GM23248 (cell line): Measurements from ENCODE around the gene ZNF285. TPM values are rescaled to one million over a fixed set of nuclear protein-coding genes. Genes with fewer than 3 reads are reported as not detected.
"Not testable (repeated sequence)": the region's sequence is repeated elsewhere in the genome, so short reads cannot be mapped to it uniquely, and the experiment has no call there.

Source experiments
- DNase-seq: peaks from one replicate; pipeline ENCODE4 v3.0.0-alpha.2; 2015
- H2AFZ ChIP-seq: fragments of 200-600 bp; sonication (generic); 2 replicates; pipeline ENCODE4 v1.6.1; 2016; ENCODE audit warnings: antibody characterized with exemption
- H3F3A ChIP-seq: fragments of 200-600 bp; sonication (generic); 2 replicates; pipeline ENCODE4 v1.6.1; 2016; ENCODE audit warnings: mild to moderate bottlenecking, antibody characterized with exemption, mixed run types; ENCODE audit not compliant: insufficient read depth
- H3K27ac ChIP-seq: fragments of 200-600 bp; sonication (generic); 2 replicates; pipeline ENCODE4 v1.5.1; 2016; ENCODE audit warnings: mild to moderate bottlenecking
- H3K27me3 ChIP-seq: fragments of 200-600 bp; sonication (generic); replicated peaks from 2 replicates; pipeline ENCODE4 v1.6.1; 2016; ENCODE audit warnings: mild to moderate bottlenecking; ENCODE audit not compliant: insufficient read depth
- H3K36me3 ChIP-seq: fragments of 200-600 bp; sonication (generic); 2 replicates; pipeline ENCODE4 v1.6.1; 2016; ENCODE audit warnings: low read depth, mild to moderate bottlenecking
- H3K4me1 ChIP-seq: fragments of 200-600 bp; sonication (generic); 2 replicates; pipeline ENCODE4 v1.6.1; 2016; ENCODE audit warnings: mild to moderate bottlenecking; ENCODE audit not compliant: insufficient read depth
- H3K4me2 ChIP-seq: fragments of 200-600 bp; sonication (generic); one replicate; pipeline ENCODE4 v1.6.1; 2016; ENCODE audit warnings: mild to moderate bottlenecking; ENCODE audit not compliant: unreplicated experiment
- H3K4me3 ChIP-seq: fragments of 200-600 bp; sonication (generic); 2 replicates; pipeline ENCODE4 v1.5.1; 2016; ENCODE audit warnings: mild to moderate bottlenecking
- H3K79me2 ChIP-seq: fragments of 200-600 bp; sonication (generic); 2 replicates; pipeline ENCODE4 v1.6.1; 2016; ENCODE audit warnings: mild to moderate bottlenecking; ENCODE audit not compliant: insufficient read depth
- H3K9ac ChIP-seq: fragments of 200-600 bp; sonication (generic); 2 replicates; pipeline ENCODE4 v1.6.1; 2016; ENCODE audit warnings: mild to moderate bottlenecking
- H3K9me2 ChIP-seq: fragments of 200-600 bp; sonication (generic); 2 replicates; pipeline ENCODE4 v1.6.1; 2016; ENCODE audit warnings: mixed run types, mild to moderate bottlenecking, moderate library complexity; ENCODE audit not compliant: insufficient read depth
- H3K9me3 ChIP-seq: fragments of 200-600 bp; sonication (generic); one replicate; pipeline ENCODE4 v1.6.1; 2017; ENCODE audit warnings: low read depth
- H4K20me1 ChIP-seq: fragments of 200-600 bp; sonication (generic); 2 replicates; pipeline ENCODE4 v1.6.0; 2016; ENCODE audit not compliant: insufficient read depth
- EZH2 ChIP-seq: fragments of 200-600 bp; sonication (generic); IDR thresholded peaks from 2 replicates; pipeline ENCODE4 v1.6.1; 2018; ENCODE audit warnings: antibody characterized with exemption, mild to moderate bottlenecking; ENCODE audit not compliant: insufficient read depth, poor library complexity, severe bottlenecking
- EZH2phosphoT487 ChIP-seq: fragments of 200-600 bp; sonication (generic); IDR thresholded peaks from 2 replicates; pipeline ENCODE4 v1.6.1; 2018; ENCODE audit warnings: antibody characterized with exemption, moderate library complexity, mild to moderate bottlenecking, low read depth; ENCODE audit not compliant: insufficient read depth
- WGBS, 2 experiments: methylation state at CpG; one replicate each; pipeline ENCODE4 v1.1.6; 2015 to 2017; ENCODE audit warnings: low lambda C conversion rate in 2 of 2, low coverage in 1 of 2; ENCODE audit errors: missing lambda C conversion rate in 2 of 2; 5-methylcytosine and 5-hydroxymethylcytosine counted together
- in situ Hi-C: fragments of 300-500 bp; cut with MboI; formaldehyde crosslinking; loops from 2 replicates; pipeline ENCODE4 v1.15.0; 2020
- polyA plus RNA-seq: library from polyadenylated mRNA; unstranded; fragments of >200 nt; fragmentation: Nextera tagmentation; extraction: Ambion mirVana; gene quantifications from 2 replicates; pipeline ENCODE4 v1.2.1, GENCODE V29; 2016
- total RNA-seq: library from RNA; depleted of rRNA; stranded (reverse); fragments of >200 nt; shearing (Covaris generic); gene quantifications from 2 replicates; pipeline ENCODE4 v1.2.3, GENCODE V29; 2014

ZNF285 gene
- total and polyA plus RNA-seq, 2 experiments from 2014 or later = 1.1 to 2.1 TPM

GRCh38 chr19:44430956-44431355, 29.5 kb upstream of the ZNF285 start:
- H3K27ac ChIP-seq = no peak overlapping the region
- H3K27me3 ChIP-seq = no peaks in the 10 kb centered on the region
- DNase-seq = peak; percentile 30
- H3K4me3 ChIP-seq = no peak overlapping the region
- H4K20me1 ChIP-seq = no peaks in the 10 kb centered on the region
- H3K4me1 ChIP-seq = no peaks in the 10 kb centered on the region
- H2AFZ ChIP-seq = no peak overlapping the region
- WGBS, 2 experiments = 22 to 23% methylated on average over 1 of the region's 1 CpG
- no peak overlapping the region for H3K9ac ChIP-seq
- no peak for TF ChIP-seq EZH2phosphoT487
- TF ChIP-seq EZH2 = no peak
- no peaks in the 10 kb centered on the region for H3F3A ChIP-seq
- H3K36me3 ChIP-seq = peaks cover 69% of the 10 kb centered on the region
- H3K9me2 ChIP-seq = no peaks in the 10 kb centered on the region
- H3K9me3 ChIP-seq = no peaks in the 10 kb centered on the region
- no peak overlapping the region for H3K4me2 ChIP-seq
- in situ Hi-C loops = no loop called here
- H3K79me2 ChIP-seq = peaks cover 3% of the 10 kb centered on the region; the same call in 1 of the 2 replicates

GRCh38 chr19:44415553-44415952, 14.1 kb upstream of the ZNF285 start:
- H3K27me3 ChIP-seq, H3K79me2 ChIP-seq, H4K20me1 ChIP-seq, in situ Hi-C loops, H3K9me2 ChIP-seq, H3K27ac ChIP-seq, H3K9ac ChIP-seq, H3K9me3 ChIP-seq, H2AFZ ChIP-seq, H3K4me3 ChIP-seq, H3K4me2 ChIP-seq, H3K36me3 ChIP-seq, H3F3A ChIP-seq, H3K4me1 ChIP-seq, DNase-seq: not testable (repeated sequence)
- WGBS, 2 experiments = 61 to 63% methylated on average over 9 to 11 of the region's 15 CpGs

GRCh38 chr19:44389268-44389667, 12.1 kb downstream of the ZNF285 start:
- H3K79me2 ChIP-seq, H3K4me1 ChIP-seq, H3K27ac ChIP-seq, H3K4me2 ChIP-seq, H3K9me3 ChIP-seq, H2AFZ ChIP-seq, H4K20me1 ChIP-seq, H3K27me3 ChIP-seq, H3K9ac ChIP-seq, in situ Hi-C loops, H3K36me3 ChIP-seq, H3K9me2 ChIP-seq, H3F3A ChIP-seq, H3K4me3 ChIP-seq: not testable (repeated sequence)
- WGBS, 2 experiments = 25 to 32% methylated on average over 4 of the region's 4 CpGs
- DNase-seq = peak; percentile 58

- no peaks in the 10 kb centered on the region for H3K79me2 ChIP-seq
- H3K27me3 ChIP-seq = no peaks in the 10 kb centered on the region
- no peaks in the 10 kb centered on the region for H3F3A ChIP-seq
- H3K4me3 ChIP-seq = no peak overlapping the region
- no peak overlapping the region for H3K4me2 ChIP-seq
- no peaks in the 10 kb centered on the region for H4K20me1 ChIP-seq
- TF ChIP-seq EZH2phosphoT487 = no peak
- WGBS, 2 experiments = 26 to 31% methylated on average over 2 of the region's 2 CpGs
- H3K27ac ChIP-seq = no peak overlapping the region
- no peaks in the 10 kb centered on the region for H3K4me1 ChIP-seq
- in situ Hi-C loops = no loop called here
- no peaks in the 10 kb centered on the region for H3K9me3 ChIP-seq
- H3K9me2 ChIP-seq = no peaks in the 10 kb centered on the region
- no peak for DNase-seq
- no peak overlapping the region for H3K9ac ChIP-seq
- no peaks in the 10 kb centered on the region for H3K36me3 ChIP-seq
- no peak overlapping the region for H2AFZ ChIP-seq
Observed at GRCh38 chr19:44374789-44375188, 26.6 kb downstream of the ZNF285 start.

GRCh38 chr19:44371815-44372480, 29.5 kb downstream of the ZNF285 start:
- in situ Hi-C loops = no loop called here
- TF ChIP-seq EZH2phosphoT487 (no peak), EZH2 (no peak)
- 23 to 25% methylated on average over 20 of the region's 20 CpGs for WGBS, 2 experiments

More at GRCh38 chr19:44371815-44372480, 29.5 kb downstream of the ZNF285 start:
- Histone ChIP-seq H3K27ac (no peak overlapping the region), H3K4me2 (no peak overlapping the region), H3F3A (no peaks in the 10 kb centered on the region), H3K4me3 (no peak overlapping the region), H3K27me3 (no peaks in the 10 kb centered on the region), H4K20me1 (no peaks in the 10 kb centered on the region), H3K9ac (no peak overlapping the region), H3K36me3 (no peaks in the 10 kb centered on the region), H3K9me2 (no peaks in the 10 kb centered on the region), H3K79me2 (no peaks in the 10 kb centered on the region), H3K9me3 (no peaks in the 10 kb centered on the region), H3K4me1 (no peaks in the 10 kb centered on the region), H2AFZ (peak overlapping the region; percentile 58)
- no peak for DNase-seq
